ENCODE measurements around the gene PLSCR1.

Gene PLSCR1

DNA sequence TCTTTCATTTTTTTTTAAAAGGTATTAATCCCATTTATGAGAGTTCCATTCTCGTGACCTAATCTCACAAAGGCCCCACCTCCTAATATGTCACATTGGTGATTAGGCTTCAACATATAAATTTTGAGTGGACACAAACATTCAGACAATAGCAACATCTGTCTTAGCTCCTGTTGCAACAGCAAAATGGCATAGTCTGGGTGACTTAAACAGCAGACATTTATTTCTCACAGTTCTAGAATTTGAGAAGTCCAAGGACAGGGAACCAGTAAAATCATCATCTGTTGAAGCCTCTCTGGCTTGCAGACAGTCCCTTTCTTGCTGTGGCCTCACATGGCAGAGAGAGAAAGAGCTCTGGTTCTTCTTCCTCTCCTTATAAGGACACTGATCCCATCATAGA is 71.8 kb downstream of the PLSCR1 start:
- DNase-seq (ENCODE audit: low read depth), result no peak

DNA sequence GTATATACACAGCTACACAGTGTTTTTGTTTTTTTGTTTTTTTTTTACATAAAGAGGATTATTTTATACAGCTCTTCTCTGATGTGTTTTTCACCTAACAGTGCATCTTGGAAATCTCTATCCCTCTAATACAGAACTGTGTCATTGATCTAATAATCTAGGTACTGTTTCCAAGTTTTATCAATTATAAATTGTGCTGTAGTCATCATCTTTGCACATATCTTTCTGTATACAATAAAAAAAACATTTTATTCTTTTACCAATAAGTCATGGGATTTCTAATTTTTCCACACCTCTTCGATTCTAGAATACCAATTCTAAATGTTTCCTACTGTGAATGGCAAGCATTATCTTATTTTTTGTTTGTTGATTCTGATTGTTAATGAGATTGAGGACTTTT is 73.4 kb downstream of the PLSCR1 start:
- DNase-seq (ENCODE audit: low read depth), result no peak

DNA sequence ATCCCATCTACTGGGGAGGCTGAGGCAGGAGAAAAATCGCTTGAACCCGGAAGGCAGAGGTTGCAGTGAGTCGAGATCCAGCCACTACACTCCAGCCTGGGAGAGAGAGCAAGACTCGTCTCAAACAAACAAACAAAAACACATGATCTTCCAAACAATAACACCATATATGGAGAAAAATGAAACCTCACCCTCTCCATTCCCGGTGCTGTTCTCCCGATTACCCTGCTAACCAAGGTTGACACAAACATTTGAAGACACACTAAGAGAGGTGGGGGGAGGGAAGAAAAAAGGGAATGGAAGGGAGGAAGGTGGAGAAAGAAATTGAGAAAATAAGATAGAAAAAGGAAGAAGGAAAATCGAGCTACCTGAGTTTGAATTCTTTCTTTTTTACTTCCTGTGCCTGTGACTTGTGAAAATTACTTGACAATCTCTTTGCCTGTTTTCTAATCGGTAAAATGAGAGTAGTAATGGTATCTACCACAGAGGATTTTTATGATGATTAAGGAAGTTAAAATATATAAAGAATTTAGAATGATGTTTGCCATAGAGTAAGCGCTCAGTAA is 73.9 kb downstream of the PLSCR1 start:
- no peak for DNase-seq (ENCODE audit: low read depth)

DNA sequence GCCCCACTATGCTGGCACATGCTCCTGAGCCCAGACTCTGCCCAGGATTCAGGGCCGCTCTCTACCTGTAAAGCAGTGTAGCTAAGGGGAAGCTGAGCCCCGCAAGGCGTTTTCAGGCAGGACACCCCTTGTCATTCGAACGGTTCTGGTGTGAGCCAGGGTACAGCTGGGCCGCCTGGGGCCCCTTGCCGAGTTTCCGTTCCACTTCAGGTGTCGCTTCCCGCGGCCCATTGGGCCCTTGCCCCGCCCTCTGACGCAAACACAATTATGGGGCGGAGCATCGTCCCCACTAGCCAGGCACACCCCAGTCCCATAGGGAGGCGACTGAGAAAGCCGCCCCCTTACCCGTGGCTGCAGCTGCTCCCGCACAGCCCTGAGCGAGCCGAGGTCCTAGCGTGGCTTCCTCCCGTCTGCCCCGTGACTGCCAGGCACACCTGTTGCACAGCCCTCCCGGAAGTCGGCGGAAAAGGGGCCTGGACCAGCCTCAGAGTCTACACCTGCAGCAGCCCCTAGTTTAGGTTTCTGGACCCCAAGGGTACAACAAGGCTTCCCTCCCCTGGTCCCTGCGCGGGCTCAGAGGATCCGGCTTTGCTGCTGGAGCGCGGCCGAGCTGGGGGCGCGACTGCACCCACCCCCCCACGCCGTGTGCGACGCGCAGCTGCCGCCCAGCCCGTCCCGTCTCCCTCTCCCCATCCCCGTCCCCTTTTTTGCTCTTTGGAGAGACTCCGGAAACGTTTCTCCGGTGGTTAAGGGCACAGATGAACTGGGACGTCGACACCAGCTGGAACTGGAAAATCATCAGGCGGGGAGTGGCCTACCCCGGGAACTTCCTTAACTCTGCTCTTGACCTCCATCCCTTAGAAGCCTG is 75.0 kb downstream of the PLSCR1 start, which contains the start of gene PLSCR2:
Gene PLSCR2 (minus strand): TSS at position 412 of the 868 bp plus-strand sequence. CDS start 9,657 bp downstream, outside the sequence.
- peak; percentile 29 for DNase-seq (ENCODE audit: low read depth)

DNA sequence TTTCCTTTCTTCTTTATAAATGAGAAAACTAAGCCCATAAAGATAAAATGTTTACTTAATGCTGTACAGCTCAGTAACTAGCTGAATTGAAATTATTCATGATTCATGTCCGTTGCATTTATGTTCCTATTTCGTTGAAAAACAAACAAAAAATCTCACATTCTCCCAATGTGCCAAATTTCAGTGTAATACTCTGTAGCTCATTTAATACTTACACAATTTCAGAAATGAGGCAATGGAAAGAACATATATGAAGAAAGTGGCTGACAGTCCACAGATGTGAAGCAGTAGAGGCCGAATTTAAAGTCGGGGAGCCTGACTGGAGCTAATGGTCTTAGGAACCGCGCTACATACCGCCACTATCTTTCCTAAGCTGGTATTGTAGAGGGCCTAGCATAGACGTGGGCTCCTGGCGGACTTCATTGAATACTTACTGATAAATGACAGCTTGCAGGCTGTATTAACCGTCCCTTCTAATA is 75.7 kb downstream of the PLSCR1 start:
- peak; percentile 50 for DNase-seq (ENCODE audit: low read depth)

DNA sequence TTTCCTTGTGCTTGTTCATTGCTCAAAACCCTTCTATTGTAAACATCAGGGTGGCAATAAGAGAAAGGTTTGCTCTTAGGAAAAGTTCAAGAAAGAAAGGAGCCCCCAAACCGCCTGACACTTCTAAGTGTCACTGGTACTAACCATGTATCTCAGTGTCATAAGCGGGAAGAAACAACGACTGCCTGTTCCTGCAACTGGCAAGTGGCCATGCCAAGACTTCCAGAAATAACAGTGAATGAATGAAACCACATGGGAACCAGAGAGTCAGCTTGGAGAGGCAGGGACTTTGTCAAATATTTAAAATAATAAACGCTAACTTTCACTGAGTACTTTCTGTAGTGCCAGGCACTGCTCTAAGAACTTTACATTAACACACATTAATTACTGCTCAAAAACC is 76.2 kb downstream of the PLSCR1 start:
- DNase-seq (ENCODE audit: low read depth), result peak; percentile 47

DNA sequence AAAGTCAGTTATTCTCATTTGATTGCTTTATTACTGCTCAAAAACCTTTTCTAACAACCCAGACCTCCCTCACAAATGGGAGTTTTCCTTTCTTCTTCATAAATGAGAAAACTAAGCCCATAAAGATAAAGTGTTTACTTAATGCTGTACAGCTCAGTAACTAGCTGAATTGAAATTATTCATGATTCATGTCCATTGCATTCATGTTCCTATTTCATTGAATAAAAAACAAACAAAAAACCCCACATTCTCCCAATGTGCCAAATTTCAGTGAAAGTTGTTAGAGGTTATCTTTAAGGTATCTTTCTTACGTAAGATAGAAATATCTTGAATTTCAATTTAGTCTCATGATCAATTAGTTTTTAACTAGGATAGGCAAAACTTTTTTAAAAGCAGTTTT is 77.8 kb downstream of the PLSCR1 start:
- no peak for DNase-seq (ENCODE audit: low read depth)

DNA sequence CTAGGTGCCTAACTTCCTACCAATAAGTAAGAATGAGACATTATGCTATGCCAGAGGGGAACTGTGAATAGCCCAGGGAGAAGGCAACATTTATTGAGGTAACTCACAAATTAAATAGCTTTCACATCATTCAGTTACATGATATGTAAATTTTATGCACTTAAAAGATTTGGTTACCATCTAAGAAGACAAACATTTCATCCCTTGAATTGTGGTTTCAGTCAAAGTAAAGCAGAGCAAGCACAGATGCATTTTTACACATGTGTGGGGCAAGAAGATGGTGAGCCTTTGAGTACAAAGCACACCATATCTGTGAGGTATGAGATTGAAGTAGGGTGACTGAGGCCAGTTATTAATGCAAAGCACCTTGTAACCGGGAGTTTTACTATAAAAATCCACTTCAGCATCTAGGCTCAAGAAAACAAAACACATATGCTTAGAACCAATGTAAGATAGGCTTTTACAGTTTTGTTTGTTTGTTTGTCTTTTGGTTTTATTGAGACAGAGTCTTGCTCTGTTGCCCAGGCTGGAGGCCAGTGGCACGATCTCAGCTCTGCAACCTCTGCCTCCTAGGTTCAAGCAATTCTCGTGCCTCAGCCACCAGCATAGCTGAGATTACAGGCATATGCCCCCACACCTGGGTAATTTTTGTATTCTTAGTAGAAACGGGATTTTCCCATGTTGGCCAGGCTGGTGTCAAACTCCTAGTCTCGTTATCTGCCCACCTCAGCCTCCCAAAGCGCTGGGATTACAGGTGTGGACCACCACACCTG is 78.5 kb downstream of the PLSCR1 start:
- DNase-seq (ENCODE audit: low read depth), result no peak
